GM12878 (cell line): ENCODE measurements around the gene IFI35. TPM values are rescaled to one million over a fixed set of nuclear protein-coding genes. Genes with fewer than 3 reads are reported as not detected.

Experiments
- ATAC-seq: fragments of 200-7000 bp; cut with Tn5 transposase; 3 replicates; pipeline ENCODE4 v1.9.1; 2020; ENCODE audit warnings: mild to moderate bottlenecking, moderate library complexity
- BruUV-seq: library from RNA; stranded (reverse); fragments of 400-500 nt; replicated peaks from 2 replicates; lab custom pipeline; 2021; lab: Mats Ljungman, UMichigan
- CTCF ChIA-PET: fragments of 300-600 bp; sonication (Branson Sonifier 250); formaldehyde crosslinking; extraction: SDS; loops from one replicate; lab custom pipeline; 2021; ENCODE audit warnings: inconsistent platforms; lab: Yijun Ruan, JAX
- POLR2A ChIA-PET: fragments of 350-600 bp; formaldehyde crosslinking; extraction: SDS; loops from one replicate; lab custom pipeline; 2021; ENCODE audit warnings: inconsistent platforms; lab: Charles Lee
- RAD21 ChIA-PET: fragments of 300-600 bp; sonication (Branson Sonifier 250); formaldehyde crosslinking; loops from one replicate; lab custom pipeline; 2023; ENCODE audit warnings: antibody characterized with exemption; ENCODE audit not compliant: unreplicated experiment; lab: Charles Lee
- SMC1A ChIA-PET: fragments of 300-600 bp; sonication (Branson Sonifier 250); formaldehyde crosslinking; loops from one replicate; lab custom pipeline; 2023; ENCODE audit not compliant: unreplicated experiment, uncharacterized antibody; lab: Charles Lee
- DNase-seq: peaks from one replicate; pipeline ENCODE4 v3.0.0-alpha.2; 2011; ENCODE audit warnings: low read depth, low spot score
- FAIRE-seq: peaks from 3 replicates; lab custom pipeline; 2011; peaks lifted over from hg19 to GRCh38; lab: Jason Lieb, UNC
- H2AFZ ChIP-seq: 2 replicates; pipeline ENCODE4 v1.6.0; 2011; ENCODE audit warnings: low read depth, low read length, control low read depth; ENCODE audit not compliant: control insufficient read depth
- H3K27ac ChIP-seq: 2 replicates; pipeline ENCODE4 v1.5.1; 2011; ENCODE audit warnings: control low read depth; ENCODE audit not compliant: control insufficient read depth, insufficient read depth
- H3K27me3 ChIP-seq, 2 experiments: replicated peaks in 1 of 2; 2 replicates each; pipeline versions ENCODE4 v1.6.0 to v1.6.1; 2011; ENCODE audit warnings: low read length in 1 of 2; ENCODE audit not compliant: control insufficient read depth in 2 of 2, insufficient read depth in 2 of 2
- H3K36me3 ChIP-seq, 2 experiments: 2 replicates each; pipeline ENCODE4 v1.5.1; 2011; ENCODE audit warnings: low read length in 1 of 2; ENCODE audit not compliant: control insufficient read depth in 2 of 2, insufficient read depth in 2 of 2
- H3K4me1 ChIP-seq: 2 replicates; pipeline ENCODE4 v1.6.1; 2011; ENCODE audit warnings: mild to moderate bottlenecking, low read length, moderate library complexity, mixed read lengths; ENCODE audit not compliant: control insufficient read depth, insufficient read depth
- H3K4me2 ChIP-seq: 2 replicates; pipeline ENCODE4 v1.6.0; 2011; ENCODE audit warnings: control low read depth; ENCODE audit not compliant: control insufficient read depth, insufficient read depth
- H3K4me3 ChIP-seq: fragments of 200-600 bp; sonication (generic); 2 replicates; pipeline ENCODE4 v1.5.1; 2016
- H3K79me2 ChIP-seq: 2 replicates; pipeline ENCODE4 v1.6.0; 2011; ENCODE audit warnings: low read length; ENCODE audit not compliant: control insufficient read depth, insufficient read depth
- H3K9ac ChIP-seq: 2 replicates; pipeline ENCODE4 v1.8.0; 2011; ENCODE audit warnings: low read length, control low read depth, mixed read lengths; ENCODE audit not compliant: control insufficient read depth, insufficient read depth
- H3K9me3 ChIP-seq: replicated peaks from 3 replicates; pipeline ENCODE4 v1.5.1; 2011; ENCODE audit warnings: mild to moderate bottlenecking, low read length; ENCODE audit not compliant: control insufficient read depth, insufficient read depth
- H4K20me1 ChIP-seq: 2 replicates; pipeline ENCODE4 v1.6.0; 2011; ENCODE audit not compliant: control insufficient read depth, insufficient read depth
- ASH2L ChIP-seq: fragments of 300-600, 200-600 bp; sonication (generic); IDR thresholded peaks from 2 replicates; pipeline ENCODE4 v1.6.1; 2017; ENCODE audit warnings: low read depth, mild to moderate bottlenecking, borderline replicate concordance
- EGR1 ChIP-seq, 2 experiments: IDR thresholded peaks; 1 replicate in 1 of 2; 2 replicates in 1 of 2; pipeline ENCODE4 v1.6.1; 2011 to 2012; ENCODE audit warnings: low read depth in 2 of 2, low read length in 2 of 2, borderline replicate concordance in 1 of 2, mild to moderate bottlenecking in 1 of 2, moderate library complexity in 1 of 2
- IRF3 ChIP-seq: fragments of 450-650 bp; IDR thresholded peaks from 2 replicates; pipeline ENCODE4 v1.6.1; 2014; ENCODE audit warnings: mild to moderate bottlenecking
- KAT2A ChIP-seq: conservative IDR thresholded peaks from 2 replicates; pipeline ENCODE4 v1.6.1; 2011; ENCODE audit warnings: low read depth, low read length; ENCODE audit not compliant: control insufficient read depth
- KLF5 ChIP-seq: fragments of 450-650 bp; IDR thresholded peaks from 2 replicates; pipeline ENCODE4 v1.6.1; 2014; ENCODE audit warnings: mild to moderate bottlenecking; ENCODE audit not compliant: partially characterized antibody
- MLLT1 ChIP-seq: fragments of 450-650 bp; IDR thresholded peaks from 2 replicates; pipeline ENCODE4 v1.6.1; 2016; ENCODE audit warnings: mild to moderate bottlenecking
- MTA2 ChIP-seq: fragments of 450-650 bp; IDR thresholded peaks from 2 replicates; pipeline ENCODE4 v1.6.1; 2016; ENCODE audit warnings: low read depth, mild to moderate bottlenecking, moderate library complexity
- MYB ChIP-seq: fragments of 150-350 bp; IDR thresholded peaks from 2 replicates; pipeline ENCODE4 v1.6.1; 2014; ENCODE audit warnings: mild to moderate bottlenecking, low read depth, low read length, borderline replicate concordance
- NR2C2 ChIP-seq: IDR thresholded peaks from 2 replicates; pipeline ENCODE4 v1.6.1; 2011; ENCODE audit warnings: borderline replicate concordance, low read depth; ENCODE audit not compliant: control insufficient read depth, insufficient read length
- NR2F1 ChIP-seq: fragments of 450-650 bp; conservative IDR thresholded peaks from 2 replicates; pipeline ENCODE4 v1.6.1; 2017; ENCODE audit warnings: mild to moderate bottlenecking
- RB1 ChIP-seq: fragments of 450-650 bp; formaldehyde crosslinking; IDR thresholded peaks from 2 replicates; pipeline ENCODE4 v1.6.1; 2017; ENCODE audit warnings: mild to moderate bottlenecking, borderline replicate concordance
- TCF7 ChIP-seq: IDR thresholded peaks from 2 replicates; pipeline ENCODE4 v1.6.1; 2014; ENCODE audit warnings: antibody characterized with exemption, borderline replicate concordance
- ZBTB33 ChIP-seq: fragments of 450-650 bp; IDR thresholded peaks from 2 replicates; pipeline ENCODE4 v1.6.1; 2017; ENCODE audit warnings: mild to moderate bottlenecking
- ZNF217 ChIP-seq: fragments of 450-650 bp; IDR thresholded peaks from 2 replicates; pipeline ENCODE4 v1.6.1; 2017; ENCODE audit warnings: antibody characterized with exemption, mild to moderate bottlenecking
- WGBS: methylation state at CpG from one replicate; pipeline ENCODE4 v1.1.6; 2016; ENCODE audit warnings: low lambda C conversion rate; ENCODE audit not compliant: insufficient replicate concordance, insufficient coverage; ENCODE audit errors: missing lambda C conversion rate; 5-methylcytosine and 5-hydroxymethylcytosine counted together
- in situ Hi-C: fragments of 300-500 bp; cut with MboI; formaldehyde crosslinking; loops from 9 replicates; pipeline ENCODE4 v1.14.3; 2018; ENCODE audit warnings: mixed read lengths
- intact Hi-C: fragments of 100-400 bp; cut with micrococcal nuclease; formaldehyde crosslinking; loops from one replicate; pipeline ENCODE4 v1.14.2; 2022; ENCODE audit not compliant: unreplicated experiment
- polyA plus RNA-seq, 11 experiments: library from polyadenylated mRNA; depleted of rRNA in 4 of 11; unstranded in 6 of 11; stranded (reverse) in 5 of 11; fragments of >200 nt; fragmentation: Nextera tagmentation in 4 of 11; fragmentation: Illumina TruSeq in 1 of 11; extraction: Ambion mirVana in 4 of 11; extraction: Trizol in 1 of 11; gene quantifications; 1 replicate in 1 of 11; 2 replicates in 10 of 11; pipeline versions ENCODE4 v1.2.1 to v1.2.3, GENCODE V29; 2011 to 2016; ENCODE audit warnings: inconsistent platforms in 2 of 11, missing spikeins in 2 of 11, low read depth in 1 of 11
- total RNA-seq, 4 experiments: library from RNA; depleted of rRNA in 3 of 4; stranded (reverse); fragments of >200 nt in 3 of 4; fragmentation: Illumina TruSeq in 1 of 4; extraction: Trizol in 1 of 4; gene quantifications; 2 replicates each; pipeline versions ENCODE4 v1.2.1 to v1.2.3, GENCODE V29; 2013 to 2021

Gene IFI35
- total and polyA plus RNA-seq, 10 of the 15 experiments (the other 5 are each of a cell fraction or from before 2014, with no cell fraction given): 18.4 to 92.2 (median 65.3) TPM

- ChIA-PET CTCF (interaction anchor here (0.8 to 1.5 kb wide), 5 partner anchors 10 to 150 kb away, joined by 3 to 4 read pairs (median 4); partner anchors contain the start of gene RPL27), POLR2A (interaction anchor here (0.7 kb wide), 1 partner anchor 13 kb away, joined by 3 read pairs; no protein-coding TSS in a partner anchor), RAD21 (interaction anchor here (1.9 kb wide), 1 partner anchor 17 kb away, joined by 6 read pairs; no protein-coding TSS in a partner anchor), SMC1A (interaction anchor here (1.5 kb wide), 1 partner anchor 30 kb away, joined by 3 read pairs; the partner anchor contains the start of gene RPL27)
- no peak for DNase-seq
- in situ Hi-C loops: no loop called here
- WGBS: 89% methylated on average over 1 of the region's 1 CpG
- no peak for TF ChIP-seq TCF7
- no peak for TF ChIP-seq KLF5
- no peak for TF ChIP-seq MYB
- TF ChIP-seq NR2F1: no peak
- TF ChIP-seq ASH2L: no peak
- no peak for TF ChIP-seq KAT2A
- no peak for TF ChIP-seq MLLT1
- no peak for TF ChIP-seq EGR1 (IDR thresholded peaks at IDR 0.05; ENCODE audit: borderline replicate concordance in 1 of 2, low read depth in 2 of 2, low read length in 2 of 2)
- TF ChIP-seq ZNF217: no peak
- no peak for TF ChIP-seq ZBTB33
- no peak for TF ChIP-seq MTA2
- TF ChIP-seq IRF3: no peak
- TF ChIP-seq NR2C2: no peak
- TF ChIP-seq RB1: no peak
- intact Hi-C loops: no loop called here
- no peaks in the 10 kb centered on the region for H3K36me3 ChIP-seq
- no peak overlapping the region for H3K4me2 ChIP-seq
- no peaks in the 10 kb centered on the region for H3K27me3 ChIP-seq
- H3K79me2 ChIP-seq: peaks cover 14% of the 10 kb centered on the region
- no peak overlapping the region for H2AFZ ChIP-seq
- H3K27ac ChIP-seq: no peak overlapping the region
- no peaks in the 10 kb centered on the region for H3K9me3 ChIP-seq
- H4K20me1 ChIP-seq: no peaks in the 10 kb centered on the region
- H3K9ac ChIP-seq: no peak overlapping the region
- no peak for ATAC-seq
- BruUV-seq: no TSS peak
- no peak overlapping the region for H3K4me3 ChIP-seq
- FAIRE-seq: no peak
- no peaks in the 10 kb centered on the region; the same call in 1 of the 2 replicates for H3K4me1 ChIP-seq
Measured at GRCh38 chr17:42967925-42968324, 38.7 kb upstream of the IFI35 start.
